Left lung (tissue), 10 donors: Measurements from ENCODE around the gene KIF26B. TPM values are rescaled to one million over a fixed set of nuclear protein-coding genes. Genes with fewer than 3 reads are reported as not detected.

Experiments used
- ATAC-seq: fragments of 200-7000 bp; cut with Tn5 transposase; one replicate; pipeline ENCODE4 v1.9.1; 2020; ENCODE audit warnings: moderate library complexity
- DNase-seq, 4 donors: peaks; one replicate each; pipeline ENCODE4 v3.0.0-alpha.2; 2013 to 2020
- H3K27ac ChIP-seq, 2 donors: fragments of 200-600 bp; sonication (generic) in 1 of 2; one replicate each; pipeline versions ENCODE4 v1.5.0 to v1.8.0; 2020 to 2021
- H3K27me3 ChIP-seq, 2 donors: fragments of 200-600 bp; sonication (generic) in 1 of 2; one replicate each; pipeline versions ENCODE4 v1.5.0 to v1.8.0; 2020 to 2021
- H3K36me3 ChIP-seq, 2 donors: fragments of 200-600 bp; sonication (generic) in 1 of 2; one replicate each; pipeline versions ENCODE4 v1.5.0 to v1.8.0; 2020 to 2021
- H3K4me1 ChIP-seq, 2 donors: fragments of 200-600 bp; one replicate each; pipeline ENCODE4 v1.8.0; 2021
- H3K4me3 ChIP-seq, 2 donors: fragments of 200-600 bp; sonication (generic) in 1 of 2; one replicate each; pipeline versions ENCODE4 v1.5.0 to v1.8.0; 2020 to 2021; ENCODE audit warnings: mild to moderate bottlenecking in 1 of 2
- H3K9me3 ChIP-seq, 2 donors: fragments of 200-600 bp; sonication (generic) in 1 of 2; one replicate each; pipeline versions ENCODE4 v1.5.0 to v1.8.0; 2020 to 2021
- CTCF ChIP-seq, 2 donors: fragments of 200-600 bp; sonication (generic) in 1 of 2; IDR thresholded peaks; one replicate each; pipeline versions ENCODE4 v1.5.0 to v1.8.0; 2021; ENCODE audit warnings: antibody characterized with exemption in 2 of 2
- intact Hi-C, 2 donors: fragments of 100-400 bp; cut with DNase I; formaldehyde crosslinking; loops; one replicate each; pipeline versions ENCODE4 v1.11.2 to v1.14.2; 2022
- polyA plus RNA-seq, 6 donors: library from polyadenylated mRNA; unstranded; fragments of 120-200 nt; gene quantifications; one replicate each; pipeline ENCODE4 v1.2.1, GENCODE V29; 2013; ENCODE audit not compliant: insufficient read length in 6 of 6
- total RNA-seq, 2 donors: library from RNA; stranded (reverse); fragmentation: NEBNext Ultra II Directional; extraction: Animal tissue kit (Norgen Biotek cat#: 25700); gene quantifications; one replicate each; pipeline ENCODE4 v1.2.1, GENCODE V29; 2021
- donor health status: DM: no; HTN: yes; CAD: no.
- donor health status: DM: no; HTN: no; CAD: no.

The KIF26B gene
- total and polyA plus RNA-seq, 8 donors, result 3.9 to 28.3 (median 6.5) TPM

DNA sequence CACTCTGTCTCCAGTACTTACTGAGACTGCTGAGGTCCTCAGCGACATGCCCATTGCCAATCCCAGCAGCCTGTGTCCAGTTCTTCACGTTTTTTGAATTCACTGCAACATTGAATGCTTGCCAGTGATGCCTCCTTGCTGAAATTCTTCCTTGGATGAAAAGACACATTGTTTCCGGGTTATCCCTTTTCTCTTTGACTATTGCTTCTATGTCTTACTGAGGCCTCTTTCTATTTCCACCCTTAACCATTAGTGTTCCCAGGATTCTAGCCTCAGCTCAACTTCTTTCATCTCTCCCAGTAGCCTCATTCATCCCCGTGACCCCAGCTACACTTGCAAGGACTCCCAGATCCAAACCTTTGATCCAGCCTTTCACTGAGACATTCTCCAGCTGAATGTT lies 46.5 kb upstream of the KIF26B start:
- Histone ChIP-seq H3K36me3 (no peaks in the 10 kb centered on the region), H3K4me3 (no peak overlapping the region), H3K9me3 (no peaks in the 10 kb centered on the region), H3K4me1 (no peaks in the 10 kb centered on the region), H3K27ac (no peak overlapping the region), H3K27me3 (no peaks in the 10 kb centered on the region)
- no peak for TF ChIP-seq CTCF (IDR thresholded peaks at IDR 0.05)
- ATAC-seq (no peak), DNase-seq (no peak)
- intact Hi-C loops, result no loop called here

- no peak for TF ChIP-seq CTCF (IDR thresholded peaks at IDR 0.05)
- ATAC-seq, result no peak
Measured at GRCh38 chr1:245108909-245109308, 45.9 kb upstream of the KIF26B start.

GRCh38 chr1:245110406-245110805 lies 44.4 kb upstream of the KIF26B start:
- Histone ChIP-seq H3K4me3 (no peak overlapping the region), H3K4me1 (no peaks in the 10 kb centered on the region), H3K9me3 (no peaks in the 10 kb centered on the region), H3K36me3 (no peaks in the 10 kb centered on the region), H3K27me3 (no peaks in the 10 kb centered on the region), H3K27ac (no peak overlapping the region)
- no peak for TF ChIP-seq CTCF (IDR thresholded peaks at IDR 0.05)
- intact Hi-C loops, result no loop called here
- DNase-seq (no peak), ATAC-seq (no peak)

More at GRCh38 chr1:245108909-245109308, 45.9 kb upstream of the KIF26B start:
- no peaks in the 10 kb centered on the region for H3K9me3 ChIP-seq
- DNase-seq, result no peak
- H3K4me3 ChIP-seq, result no peak overlapping the region
- H3K27me3 ChIP-seq, result no peaks in the 10 kb centered on the region
- H3K27ac ChIP-seq, result no peak overlapping the region
- intact Hi-C loops, result no loop called here
- no peaks in the 10 kb centered on the region for H3K4me1 ChIP-seq
- no peaks in the 10 kb centered on the region for H3K36me3 ChIP-seq

- Histone ChIP-seq H3K27ac (no peak overlapping the region), H3K9me3 (no peaks in the 10 kb centered on the region), H3K4me3 (no peak overlapping the region), H3K27me3 (no peaks in the 10 kb centered on the region), H3K4me1 (no peaks in the 10 kb centered on the region), H3K36me3 (no peaks in the 10 kb centered on the region)
- intact Hi-C loops, result no loop called here
- no peak for DNase-seq
- ATAC-seq, result no peak
- TF ChIP-seq CTCF (IDR thresholded peaks at IDR 0.05), result no peak
Measured at GRCh38 chr1:245111073-245111472, 43.7 kb upstream of the KIF26B start.

DNA sequence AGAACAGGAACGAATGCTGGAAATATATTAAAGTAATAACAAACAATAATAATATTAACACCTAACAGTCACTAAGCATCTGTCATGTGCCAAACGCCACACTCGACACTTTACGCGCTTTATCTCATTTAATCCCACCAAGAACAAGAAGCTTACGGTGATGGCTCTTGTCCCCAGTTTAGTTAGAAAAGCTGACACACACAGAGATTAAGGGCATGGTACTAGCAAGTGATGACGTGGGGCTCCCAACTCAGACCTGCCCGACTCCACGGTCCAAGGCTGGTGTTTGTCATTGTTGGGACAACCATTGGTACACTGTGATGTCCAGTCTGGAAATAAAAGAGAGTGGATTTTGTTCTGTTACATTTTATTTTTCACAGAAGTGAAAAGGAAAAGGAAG lies 41.1 kb upstream of the KIF26B start:
- intact Hi-C loops, result no loop called here
- no peak for DNase-seq
- Histone ChIP-seq H3K4me3 (no peak overlapping the region), H3K36me3 (no peaks in the 10 kb centered on the region), H3K27me3 (no peaks in the 10 kb centered on the region), H3K27ac (no peak overlapping the region), H3K4me1 (no peaks in the 10 kb centered on the region), H3K9me3 (no peaks in the 10 kb centered on the region)
- no peak for TF ChIP-seq CTCF (IDR thresholded peaks at IDR 0.05)
- no peak for ATAC-seq
